ENCODE measurements around the gene ERC2. TPM values are rescaled to one million over a fixed set of nuclear protein-coding genes. Genes with fewer than 3 reads are reported as not detected.

The ERC2 gene
- total RNA-seq, 4 donors from 2014 or later: 0.81 to 2.9 (median 1.6) TPM

GRCh38 chr3:55661141-55661540 lies 807.1 kb downstream of the ERC2 start:
- H3K4me1 ChIP-seq: no peaks in the 10 kb centered on the region
- TF ChIP-seq POLR2A (IDR thresholded peaks at IDR 0.05) (no peak), EP300 (IDR thresholded peaks at IDR 0.05) (no peak)
- no peaks in the 10 kb centered on the region for H3K9me3 ChIP-seq
- no peak overlapping the region for H3K4me3 ChIP-seq
- H3K27ac ChIP-seq: no peak overlapping the region
- ATAC-seq: no peak
- 17 to 18% methylated on average over 3 to 4 of the region's 4 CpGs for WGBS, 2 donors (ENCODE audit: low coverage in 1 of 2)
- H3K36me3 ChIP-seq: no peaks in the 10 kb centered on the region
- no peaks in the 10 kb centered on the region for H3K27me3 ChIP-seq

- no peak for ATAC-seq
- no peak for TF ChIP-seq EP300 (IDR thresholded peaks at IDR 0.05)
- TF ChIP-seq CTCF (IDR thresholded peaks at IDR 0.05): no peak
- no peak for TF ChIP-seq POLR2AphosphoS5 (IDR thresholded peaks at IDR 0.05)
- no peak for TF ChIP-seq POLR2A (IDR thresholded peaks at IDR 0.05)
- WGBS, 2 donors (ENCODE audit: low coverage in 1 of 2): 70% methylated on average over 1 of the region's 2 CpGs
Observed at GRCh38 chr3:55660642-55661041, 807.6 kb downstream of the ERC2 start.

GRCh38 chr3:55659701-55660100 lies 808.6 kb downstream of the ERC2 start:
- Histone ChIP-seq H3K27ac (no peak overlapping the region), H3K36me3 (no peaks in the 10 kb centered on the region), H3K4me3 (no peak overlapping the region), H3K9me3 (no peaks in the 10 kb centered on the region), H3K27me3 (no peaks in the 10 kb centered on the region), H3K4me1 (no peaks in the 10 kb centered on the region)
- WGBS, 2 donors (ENCODE audit: low coverage in 1 of 2): 96 to 97% methylated on average over 5 of the region's 5 CpGs
- no peak for ATAC-seq
- TF ChIP-seq POLR2A (IDR thresholded peaks at IDR 0.05) (no peak), CTCF (IDR thresholded peaks at IDR 0.05) (no peak), POLR2AphosphoS5 (IDR thresholded peaks at IDR 0.05) (no peak), EP300 (IDR thresholded peaks at IDR 0.05) (no peak)

More at GRCh38 chr3:55660642-55661041, 807.6 kb downstream of the ERC2 start:
- no peaks in the 10 kb centered on the region for H3K36me3 ChIP-seq
- H3K9me3 ChIP-seq: no peaks in the 10 kb centered on the region
- no peaks in the 10 kb centered on the region for H3K4me1 ChIP-seq
- no peaks in the 10 kb centered on the region for H3K27me3 ChIP-seq
- no peak overlapping the region for H3K4me3 ChIP-seq
- H3K27ac ChIP-seq: no peak overlapping the region

- Histone ChIP-seq H3K4me3 (no peak overlapping the region), H3K27me3 (no peaks in the 10 kb centered on the region), H3K27ac (no peak overlapping the region), H3K4me1 (no peaks in the 10 kb centered on the region), H3K9me3 (no peaks in the 10 kb centered on the region), H3K36me3 (no peaks in the 10 kb centered on the region)
- no peak for TF ChIP-seq POLR2AphosphoS5 (IDR thresholded peaks at IDR 0.05)
- no peak for TF ChIP-seq EP300 (IDR thresholded peaks at IDR 0.05)
- no peak for TF ChIP-seq CTCF (IDR thresholded peaks at IDR 0.05)
- no peak for TF ChIP-seq POLR2A (IDR thresholded peaks at IDR 0.05)
- no peak for ATAC-seq
- 81 to 95% methylated on average over 5 of the region's 8 CpGs for WGBS, 2 donors (ENCODE audit: low coverage in 1 of 2)
Observed at GRCh38 chr3:55658690-55659562, 809.3 kb downstream of the ERC2 start.

GRCh38 chr3:55658270-55658669 lies 810.0 kb downstream of the ERC2 start:
- Histone ChIP-seq H3K4me1 (no peaks in the 10 kb centered on the region), H3K27me3 (no peaks in the 10 kb centered on the region), H3K9me3 (no peaks in the 10 kb centered on the region), H3K27ac (no peak overlapping the region), H3K4me3 (no peak overlapping the region), H3K36me3 (no peaks in the 10 kb centered on the region)
- WGBS, 2 donors (ENCODE audit: low coverage in 1 of 2): 93 to 100% methylated on average over 1 of the region's 1 CpG
- no peak for ATAC-seq
- no peak for TF ChIP-seq EP300 (IDR thresholded peaks at IDR 0.05)
- TF ChIP-seq POLR2AphosphoS5 (IDR thresholded peaks at IDR 0.05): no peak
- TF ChIP-seq CTCF (IDR thresholded peaks at IDR 0.05): no peak
- no peak for TF ChIP-seq POLR2A (IDR thresholded peaks at IDR 0.05)
